Amniotic stem cell (primary cell): Measurements from ENCODE around the gene APOBR.
"Not testable (repeated sequence)": the region's sequence is repeated elsewhere in the genome, so short reads cannot be mapped to it uniquely, and the experiment has no call there.

Experiments used
- DNase-seq: peaks from one replicate; lab custom pipeline; 2025; lab: John Stamatoyannopoulos, UW

Gene APOBR

GRCh38 chr16:28528463-28528867, 34.0 kb downstream of the APOBR start:
- DNase-seq: no peak

- no peak for DNase-seq
Observed at GRCh38 chr16:28529124-28529523, 34.7 kb downstream of the APOBR start.

GRCh38 chr16:28531777-28532744, 37.6 kb downstream of the APOBR start:
- DNase-seq: no peak

- DNase-seq: no peak
Observed at GRCh38 chr16:28532940-28533647, 38.7 kb downstream of the APOBR start.

- DNase-seq: no peak
Observed at GRCh38 chr16:28534542-28535373, 40.3 kb downstream of the APOBR start.

- DNase-seq: no peak
Observed at GRCh38 chr16:28537076-28537475, 42.6 kb downstream of the APOBR start.

GRCh38 chr16:28537964-28538732, 43.7 kb downstream of the APOBR start:
- no peak for DNase-seq

- peak; percentile 82 for DNase-seq
Observed at GRCh38 chr16:28538733-28539596, 44.5 kb downstream of the APOBR start, which contains the start of gene NUPR1. Gene NUPR1, minus strand, starts transcription at chr16:28538974. Its CDS starts 67 bp downstream, at chr16:28538907.

- DNase-seq: no peak
Observed at GRCh38 chr16:28540346-28540745, 45.9 kb downstream of the APOBR start.

- DNase-seq: no peak
Observed at GRCh38 chr16:28542646-28543045, 48.2 kb downstream of the APOBR start.

GRCh38 chr16:28543072-28543471, 48.6 kb downstream of the APOBR start:
- no peak for DNase-seq

GRCh38 chr16:28544998-28545397, 50.6 kb downstream of the APOBR start:
- DNase-seq: no peak

- DNase-seq: not testable (repeated sequence)
Observed at GRCh38 chr16:28545964-28546363, 51.5 kb downstream of the APOBR start.

GRCh38 chr16:28546626-28547025, 52.2 kb downstream of the APOBR start:
- DNase-seq: no peak

- no peak for DNase-seq
Observed at GRCh38 chr16:28548306-28548802, 53.9 kb downstream of the APOBR start.
